ENCODE data around the gene TM4SF4.

TM4SF4 gene

GRCh38 chr3:149455989-149456388 lies 18.5 kb upstream of the TM4SF4 start:
- no peak for DNase-seq

- DNase-seq: no peak
These were observed 14.9 kb upstream of the TM4SF4 start for GRCh38 chr3:149459491-149460059.

DNA sequence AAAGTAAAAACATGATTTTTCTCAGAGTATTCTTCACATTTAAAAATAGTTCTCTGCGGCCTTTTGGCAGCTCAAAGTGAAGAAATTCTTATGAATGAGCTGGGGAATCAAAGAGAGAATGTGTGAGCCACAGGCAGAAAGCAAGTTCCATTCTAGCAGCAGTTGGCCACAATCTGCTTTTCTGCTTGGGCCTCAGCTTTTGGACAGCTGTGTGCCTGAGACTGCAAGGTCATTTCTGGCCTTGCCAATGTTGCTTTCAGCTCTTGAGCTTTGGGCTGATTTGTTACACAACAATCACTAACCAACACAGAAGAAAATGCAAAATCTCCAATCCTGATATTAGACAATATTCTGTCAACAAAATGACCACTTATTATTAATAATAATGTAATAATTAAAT lies 14.4 kb upstream of the TM4SF4 start:
- DNase-seq: no peak

GRCh38 chr3:149462051-149462450 lies 12.4 kb upstream of the TM4SF4 start:
- no peak for DNase-seq

GRCh38 chr3:149462581-149463011 lies 11.9 kb upstream of the TM4SF4 start:
- DNase-seq: no peak

DNA sequence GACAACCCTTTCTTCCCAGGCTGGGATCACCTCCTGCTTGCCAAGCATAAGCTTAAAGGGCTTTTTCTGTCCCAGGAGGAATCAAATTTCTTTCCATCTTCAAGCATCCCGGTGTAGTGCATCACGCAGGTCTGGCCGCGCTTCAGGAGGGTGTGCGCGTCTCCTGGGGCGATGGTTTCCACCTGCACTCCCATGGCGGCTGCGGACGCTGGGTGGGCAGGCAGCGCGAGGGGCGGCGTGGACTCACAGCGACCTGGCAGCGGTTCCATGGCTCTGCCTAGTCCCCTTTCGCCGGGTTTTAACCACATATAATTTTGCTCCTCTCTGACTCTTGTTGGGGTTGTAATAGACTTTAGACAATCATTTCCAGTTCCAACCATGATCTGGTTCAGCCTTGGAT lies 10.6 kb upstream of the TM4SF4 start:
- no peak for DNase-seq

DNA sequence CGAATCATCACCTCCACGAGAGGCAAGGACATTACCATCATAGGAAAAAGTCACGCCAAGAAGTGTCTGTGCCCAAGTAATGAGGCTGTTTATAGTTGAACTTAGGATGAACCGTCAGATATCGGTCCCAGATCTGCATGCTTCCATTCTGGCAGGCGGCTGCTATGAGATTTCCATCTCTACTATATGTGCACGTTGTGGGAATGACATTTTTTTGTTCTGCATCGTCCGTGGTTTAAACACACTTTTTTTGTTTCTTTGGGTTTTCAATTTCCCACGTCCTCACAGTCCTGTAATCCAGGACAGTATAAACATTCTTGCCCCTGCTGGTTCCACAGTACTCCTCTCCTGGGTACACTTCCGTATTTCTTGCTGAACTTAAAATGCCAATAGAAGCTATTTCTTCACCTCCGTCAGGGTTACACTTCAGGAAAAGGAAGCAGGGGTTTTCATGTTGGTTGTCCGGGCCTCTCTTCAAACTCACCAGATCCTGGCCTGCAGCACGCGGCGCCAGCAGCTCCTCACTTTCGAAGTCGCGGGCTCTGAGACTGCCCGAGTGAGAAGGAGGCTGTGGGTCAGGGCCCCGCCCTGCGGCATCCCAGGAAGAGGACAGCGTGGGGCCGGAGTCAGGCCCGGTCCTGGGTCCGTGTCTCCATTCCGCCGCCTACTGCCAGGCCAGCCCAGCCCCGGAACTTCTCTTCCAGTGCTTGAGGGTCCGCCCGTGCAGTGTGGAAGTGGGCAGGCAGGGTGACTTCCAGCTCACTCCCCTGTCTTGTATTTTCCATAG lies 9.8 kb upstream of the TM4SF4 start:
- no peak for DNase-seq

- no peak for DNase-seq
These were observed 9.1 kb upstream of the TM4SF4 start for GRCh38 chr3:149465351-149465883.

- no peak for DNase-seq
These were observed 8.3 kb upstream of the TM4SF4 start for GRCh38 chr3:149466192-149466591.

DNA sequence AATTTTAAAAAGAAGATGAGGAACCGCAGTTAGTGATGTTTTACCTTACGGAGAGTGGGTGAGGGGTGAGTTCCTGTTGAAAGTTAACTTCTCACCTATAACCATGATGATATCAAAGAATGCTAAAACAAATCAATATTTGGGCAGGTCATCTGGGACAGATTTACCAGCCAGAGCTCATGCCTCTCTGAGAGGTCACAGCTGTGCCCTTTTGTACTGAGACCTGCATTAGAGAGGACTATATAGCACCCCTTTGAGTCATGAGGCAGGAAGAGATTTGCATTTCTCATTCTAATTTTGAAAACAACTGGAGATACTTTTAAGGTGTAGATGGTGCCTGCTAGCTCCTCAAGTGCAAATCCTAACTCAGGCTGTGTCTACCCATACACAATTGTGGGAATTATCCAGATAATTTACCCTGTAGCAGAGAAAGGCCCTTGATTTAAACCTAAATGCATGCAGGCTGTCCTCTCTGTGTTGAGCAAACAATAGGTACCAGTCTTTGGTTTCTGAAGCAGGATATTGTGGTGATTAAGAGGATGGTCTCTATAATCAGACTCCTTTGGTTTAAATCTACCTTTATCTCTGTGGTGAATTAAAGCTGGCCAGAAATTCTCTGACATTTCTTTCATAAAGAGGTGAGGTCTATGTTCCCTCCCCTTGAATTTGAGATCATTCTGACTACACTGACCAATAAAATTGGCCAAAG lies 5.8 kb upstream of the TM4SF4 start:
- no peak for DNase-seq

DNA sequence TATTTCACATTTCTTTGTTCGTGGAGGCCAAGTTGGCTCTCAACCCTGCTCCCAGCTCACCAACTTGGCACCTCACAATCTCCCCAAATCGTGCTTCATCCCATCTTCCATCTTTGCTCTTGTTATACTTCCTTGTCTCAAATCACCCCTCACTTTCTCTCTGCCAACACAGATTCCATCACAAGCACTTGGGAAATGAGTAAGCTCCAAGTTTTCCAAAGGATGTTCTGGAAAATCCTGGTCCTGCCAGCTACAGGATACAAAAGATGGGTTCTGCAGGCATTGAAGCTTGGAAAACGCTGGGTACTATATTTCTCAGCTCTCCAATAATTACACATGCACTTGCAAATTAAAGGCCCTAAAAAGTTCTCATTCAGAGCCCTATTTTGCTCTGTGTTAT lies 4.1 kb upstream of the TM4SF4 start:
- no peak for DNase-seq

- no peak for DNase-seq
These were observed 2.3 kb upstream of the TM4SF4 start for GRCh38 chr3:149472030-149472797.

DNA sequence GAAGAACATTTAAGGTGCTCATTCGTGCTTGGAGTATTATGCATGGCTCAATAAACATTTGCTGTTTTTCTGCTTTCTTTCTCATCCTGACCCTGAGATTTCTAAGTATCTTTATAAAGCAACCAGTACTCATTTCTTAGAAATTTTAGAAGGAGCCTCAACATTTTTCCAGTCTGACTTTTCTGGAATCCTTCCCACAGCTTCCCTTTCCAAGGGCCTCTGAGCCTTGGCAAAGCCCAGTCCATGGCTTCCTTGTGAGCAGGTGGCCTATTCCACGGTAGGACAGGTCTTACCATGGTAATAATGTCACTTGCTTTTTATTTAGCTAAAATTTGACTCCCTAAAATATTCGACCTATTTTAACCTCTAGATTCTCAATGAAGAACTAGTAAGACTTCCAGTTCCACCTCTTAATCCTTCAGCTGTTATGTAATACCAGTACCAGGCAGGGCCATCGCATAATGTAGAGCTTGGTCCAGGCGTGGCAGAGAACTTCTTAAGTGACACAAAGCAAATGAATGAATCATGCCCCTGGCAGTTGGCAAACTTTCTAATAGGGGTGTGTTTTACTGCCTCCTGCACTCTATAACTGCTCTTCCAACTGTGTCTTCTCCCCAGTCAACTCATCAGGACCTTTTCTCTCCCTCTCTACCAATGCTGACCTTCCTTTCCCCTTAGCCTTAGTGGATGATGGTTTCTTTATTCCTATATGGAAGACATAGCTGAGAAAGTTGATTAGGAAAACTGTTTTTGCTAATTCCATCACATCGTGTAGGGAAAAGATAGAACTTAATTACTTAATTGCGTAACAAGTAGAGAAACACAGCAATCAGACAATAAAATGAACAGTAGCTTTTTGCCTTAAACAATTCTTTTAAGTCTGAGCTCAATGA lies 894 bp upstream of the TM4SF4 start:
- DNase-seq: no peak

- no peak for DNase-seq
These were observed 1.1 kb downstream of the TM4SF4 start for GRCh38 chr3:149475451-149476060.

- no peak for DNase-seq
These were observed 1.7 kb downstream of the TM4SF4 start for GRCh38 chr3:149476225-149476624.

- DNase-seq: no peak
These were observed 5.3 kb downstream of the TM4SF4 start for GRCh38 chr3:149479621-149480325.

- no peak for DNase-seq
These were observed 6.0 kb downstream of the TM4SF4 start for GRCh38 chr3:149480326-149481017.

DNA sequence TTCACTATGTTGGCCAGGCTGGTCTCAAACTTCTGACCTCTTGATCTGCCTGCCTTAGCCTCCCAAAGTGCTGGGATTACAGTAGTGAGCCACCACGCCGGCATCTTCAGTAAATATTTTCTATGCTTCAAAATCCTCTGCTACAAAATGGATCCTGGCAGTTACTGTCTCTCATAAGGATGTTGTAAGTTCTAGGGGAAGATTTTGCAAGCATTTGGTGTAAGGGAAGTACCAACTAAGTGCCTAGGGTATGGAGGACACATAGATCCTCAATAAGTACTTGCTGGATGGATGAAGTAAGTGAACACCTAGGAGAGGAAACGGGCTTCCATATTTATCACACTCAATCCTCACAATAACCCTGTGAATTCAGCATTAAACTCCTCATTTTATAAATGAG lies 6.6 kb downstream of the TM4SF4 start:
- DNase-seq: no peak

GRCh38 chr3:149481491-149481890 lies 7.0 kb downstream of the TM4SF4 start:
- no peak for DNase-seq

DNA sequence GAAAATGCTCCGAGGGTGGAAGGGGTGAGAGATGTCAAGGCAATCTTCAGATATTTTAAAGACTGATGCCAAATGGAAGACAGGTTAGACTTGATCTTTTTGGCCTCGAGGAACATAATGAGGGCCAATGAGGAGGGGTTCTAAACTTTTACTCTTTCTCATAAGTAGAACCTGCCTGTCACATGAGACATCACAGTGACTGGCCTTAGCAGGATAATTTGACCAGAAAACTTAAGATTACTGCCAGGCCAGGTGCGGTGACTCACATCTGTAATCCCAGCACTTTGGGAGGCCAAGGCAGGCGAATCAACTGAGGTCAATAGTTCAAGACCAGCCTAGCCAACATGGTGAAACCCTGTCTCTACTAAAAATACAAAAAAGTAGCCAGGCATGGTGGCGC lies 12.2 kb downstream of the TM4SF4 start:
- DNase-seq: no peak

Data from activated effector memory CD4-positive, alpha-beta T cell treated with Interleukin-2 at 50 U/mL for 16 hours (primary cell).